IMR-90 (cell line): Measurements from ENCODE around the gene TAS2R19. TPM values are rescaled to one million over a fixed set of nuclear protein-coding genes. Genes with fewer than 3 reads are reported as not detected.

Experiments
- ATAC-seq: fragments of 200-7000 bp; cut with Tn5 transposase; 2 replicates; pipeline ENCODE4 v1.9.1; 2020; ENCODE audit warnings: low read depth, mild to moderate bottlenecking, moderate library complexity
- BruUV-seq: library from RNA; stranded (reverse); fragments of 400-500 nt; replicated peaks from 2 replicates; lab custom pipeline; 2021; lab: Mats Ljungman, UMichigan
- CTCF ChIA-PET: fragments of 300-600 bp; formaldehyde crosslinking; extraction: SDS; loops from one replicate; lab custom pipeline; 2021; ENCODE audit warnings: antibody characterized with exemption; lab: Yijun Ruan, JAX
- POLR2A ChIA-PET: fragments of 300-600 bp; sonication (Branson Sonifier 250); formaldehyde crosslinking; loops from one replicate; lab custom pipeline; 2022; ENCODE audit warnings: antibody characterized with exemption; ENCODE audit not compliant: unreplicated experiment; lab: Charles Lee
- DNase-seq: peaks from one replicate; pipeline ENCODE4 v3.0.0; 2013
- H2AFZ ChIP-seq: replicated peaks from 2 replicates; pipeline ENCODE3; 2013; ENCODE audit warnings: low read length, mild to moderate bottlenecking; ENCODE audit not compliant: poor library complexity
- H2AK5ac ChIP-seq: 2 replicates; pipeline ENCODE4 v1.6.1; 2013; ENCODE audit warnings: low read depth, low read length, inconsistent platforms
- H2AK9ac ChIP-seq: replicated peaks from 2 replicates; pipeline ENCODE3; 2013; ENCODE audit warnings: mild to moderate bottlenecking, low read depth, low read length, moderate library complexity; ENCODE audit not compliant: poor library complexity
- H2BK120ac ChIP-seq: 2 replicates; pipeline ENCODE4 v1.6.1; 2013; ENCODE audit warnings: low read depth, low read length, inconsistent platforms
- H2BK15ac ChIP-seq: 3 replicates; pipeline ENCODE4 v1.6.1; 2013; ENCODE audit warnings: low read depth, low read length, inconsistent platforms
- H2BK20ac ChIP-seq: 2 replicates; pipeline ENCODE4 v1.6.1; 2013; ENCODE audit warnings: low read depth, mild to moderate bottlenecking, inconsistent platforms, low read length, moderate library complexity
- H2BK5ac ChIP-seq: 2 replicates; pipeline ENCODE4 v1.6.1; 2013; ENCODE audit warnings: mild to moderate bottlenecking, low read depth, low read length, inconsistent platforms; ENCODE audit not compliant: poor library complexity, severe bottlenecking
- H3K14ac ChIP-seq: replicated peaks from 2 replicates; pipeline ENCODE4 v1.6.1; 2013; ENCODE audit warnings: low read depth, low read length, inconsistent platforms
- H3K18ac ChIP-seq: 2 replicates; pipeline ENCODE4 v1.6.1; 2013; ENCODE audit warnings: low read depth, low read length, control low read depth
- H3K23ac ChIP-seq: 2 replicates; pipeline ENCODE4 v1.6.1; 2013; ENCODE audit warnings: low read depth, low read length, inconsistent platforms
- H3K27ac ChIP-seq: 2 replicates; pipeline ENCODE4 v1.5.1; 2013; ENCODE audit warnings: mild to moderate bottlenecking, control low read depth, low read length; ENCODE audit not compliant: insufficient read depth
- H3K27me3 ChIP-seq: 2 replicates; pipeline ENCODE4 v1.6.1; 2013; ENCODE audit warnings: low read length; ENCODE audit not compliant: control insufficient read depth, insufficient read depth
- H3K36me3 ChIP-seq: 2 replicates; pipeline ENCODE4 v1.6.1; 2013; ENCODE audit warnings: low read length, mixed read lengths; ENCODE audit not compliant: control insufficient read depth, insufficient read depth
- H3K4ac ChIP-seq: 2 replicates; pipeline ENCODE4 v1.6.1; 2013; ENCODE audit warnings: low read depth, low read length, inconsistent platforms
- H3K4me1 ChIP-seq: 2 replicates; pipeline ENCODE4 v1.6.1; 2013; ENCODE audit warnings: low read length, mixed read lengths; ENCODE audit not compliant: control insufficient read depth, insufficient read depth
- H3K4me2 ChIP-seq: 2 replicates; pipeline ENCODE4 v1.6.1; 2013; ENCODE audit warnings: low read depth, mild to moderate bottlenecking, control low read depth, low read length, moderate library complexity
- H3K4me3 ChIP-seq: 2 replicates; pipeline ENCODE4 v1.5.1; 2013; ENCODE audit warnings: low read depth, mild to moderate bottlenecking, control low read depth, low read length, moderate library complexity; ENCODE audit not compliant: insufficient read depth
- H3K56ac ChIP-seq: 2 replicates; pipeline ENCODE4 v1.6.1; 2013; ENCODE audit warnings: low read length, inconsistent platforms; ENCODE audit not compliant: insufficient read depth; ENCODE audit errors: extremely low read depth
- H3K79me1 ChIP-seq, 2 experiments: 2 replicates each; pipeline ENCODE4 v1.6.1; 2013; ENCODE audit warnings: low read length in 2 of 2, inconsistent platforms in 1 of 2, low read depth in 1 of 2
- H3K9ac ChIP-seq: 2 replicates; pipeline ENCODE4 v1.6.1; 2013; ENCODE audit warnings: low read depth, low read length, control low read depth
- H3K9me1 ChIP-seq: 2 replicates; pipeline ENCODE4 v1.6.1; 2013; ENCODE audit warnings: low read length, inconsistent platforms; ENCODE audit not compliant: insufficient read depth
- H3K9me3 ChIP-seq: 2 replicates; pipeline ENCODE4 v1.6.1; 2013; ENCODE audit warnings: low read length; ENCODE audit not compliant: control insufficient read depth, insufficient read depth
- H4K20me1 ChIP-seq: 2 replicates; pipeline ENCODE4 v1.6.1; 2013; ENCODE audit warnings: low read length, inconsistent platforms; ENCODE audit not compliant: insufficient read depth
- H4K5ac ChIP-seq: 2 replicates; pipeline ENCODE4 v1.6.1; 2013; ENCODE audit warnings: mild to moderate bottlenecking, low read depth, low read length, control low read depth
- H4K8ac ChIP-seq, 2 experiments: 2 replicates each; pipeline ENCODE4 v1.6.1; 2013; ENCODE audit warnings: low read depth in 2 of 2, low read length in 2 of 2, control low read depth in 1 of 2, inconsistent platforms in 1 of 2
- H4K91ac ChIP-seq: 2 replicates; pipeline ENCODE4 v1.6.1; 2013; ENCODE audit warnings: low read depth, low read length, inconsistent platforms; ENCODE audit not compliant: insufficient read depth
- MAZ ChIP-seq: IDR thresholded peaks from 2 replicates; pipeline ENCODE4 v1.6.1; 2012; ENCODE audit warnings: low read depth, mild to moderate bottlenecking, low read length, improper control_type of control experiment, moderate library complexity, borderline replicate concordance
- NFE2L2 ChIP-seq: fragments of 150-350 bp; IDR thresholded peaks from 2 replicates; pipeline ENCODE4 v1.6.1; 2016; ENCODE audit warnings: low read depth, mild to moderate bottlenecking, low read length
- POLR2A ChIP-seq: IDR thresholded peaks from 2 replicates; pipeline ENCODE4 v1.6.1; 2012; ENCODE audit warnings: mild to moderate bottlenecking, low read depth, low read length
- RAD21 ChIP-seq: IDR thresholded peaks from 2 replicates; pipeline ENCODE4 v1.6.1; 2012; ENCODE audit warnings: low read length, improper control_type of control experiment
- WGBS, 2 experiments: methylation state at CpG; one replicate each; pipeline versions ENCODE4 v1.1.5 to v1.1.7; 2013; ENCODE audit warnings: missing lambda C conversion rate in 2 of 2; ENCODE audit not compliant: insufficient read length in 1 of 2; ENCODE audit errors: extremely low coverage in 2 of 2; 5-methylcytosine and 5-hydroxymethylcytosine counted together
- dilution Hi-C: fragments of 300-500 bp; cut with HindIII; formaldehyde crosslinking; loops from one replicate; pipeline ENCODE4 v1.14.3; 2018; ENCODE audit warnings: low sequenced_read_pairs; ENCODE audit not compliant: unreplicated experiment
- in situ Hi-C: fragments of 300-500 bp; cut with MboI; formaldehyde crosslinking; loops from 3 replicates; pipeline ENCODE4 v1.14.3; 2019; ENCODE audit warnings: low sequenced_read_pairs, inconsistent platforms, mixed read lengths
- intact Hi-C: fragments of 100-400 bp; cut with micrococcal nuclease; formaldehyde crosslinking; loops from 2 replicates; pipeline ENCODE4 v1.10.0; 2022
- polyA plus RNA-seq, 3 experiments: library from polyadenylated mRNA; depleted of rRNA; stranded (reverse); fragments of >200 nt; gene quantifications; 2 replicates each; pipeline ENCODE4 v1.2.3, GENCODE V29; 2012; ENCODE audit warnings: low replicate concordance in 1 of 3
- total RNA-seq: library from RNA; depleted of rRNA; stranded (reverse); fragments of >200 nt; gene quantifications from 2 replicates; pipeline ENCODE4 v1.2.3, GENCODE V29; 2012; rRNA removed

The TAS2R19 gene
- total and polyA plus RNA-seq, 2 of the 4 experiments (the other 2 are of a cell fraction), result 0.24 to 5.0 TPM

DNA sequence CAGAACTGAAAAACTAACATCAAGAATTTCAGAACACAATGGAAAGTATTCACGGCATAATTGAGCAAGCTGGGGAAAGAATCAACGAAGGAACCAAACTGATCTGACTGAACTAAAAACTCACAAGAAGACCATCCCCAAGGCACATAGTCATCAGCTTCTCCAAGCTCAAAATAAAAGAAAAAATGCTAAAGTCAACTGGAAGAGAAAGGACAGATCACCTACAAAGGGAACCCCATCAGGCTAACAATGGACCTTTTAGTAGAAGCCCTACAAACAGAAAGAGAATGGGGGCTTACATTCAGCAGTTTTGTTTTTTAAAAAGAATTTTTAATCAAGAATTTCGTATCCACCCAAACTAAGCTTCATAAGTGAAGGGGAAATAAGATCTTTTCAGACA, 47.5 kb downstream of the TAS2R19 start:
- Histone ChIP-seq H2BK5ac (no peak overlapping the region), H2AK9ac (no peak overlapping the region), H3K27ac (no peak overlapping the region), H2AK5ac (no peak overlapping the region), H3K27me3 (no peaks in the 10 kb centered on the region), H3K36me3 (no peaks in the 10 kb centered on the region), H3K9me3 (no peaks in the 10 kb centered on the region), H3K56ac (no peak overlapping the region), H3K4me1 (no peaks in the 10 kb centered on the region), H4K20me1 (no peaks in the 10 kb centered on the region; the same call in 1 of the 2 replicates), H3K9me1 (no peaks in the 10 kb centered on the region), H2BK120ac (no peak overlapping the region), H2BK20ac (no peak overlapping the region), H3K23ac (no peak overlapping the region), H2BK15ac (no peak overlapping the region), H3K14ac (no peak overlapping the region), H3K4me3 (no peak overlapping the region), H3K18ac (no peak overlapping the region), H4K5ac (no peak overlapping the region), H3K9ac (no peak overlapping the region), H3K4ac (no peak overlapping the region), H3K79me1 (peaks cover 3 to 11% of the 10 kb centered on the region in 2 experiments; a peak in 3 of 4 replicates), H3K4me2 (no peak overlapping the region), H4K91ac (no peak overlapping the region), H2AFZ (no peak overlapping the region), H4K8ac (no peak overlapping the region)
- TF ChIP-seq POLR2A, result no peak
- no peak for TF ChIP-seq NFE2L2
- no peak for TF ChIP-seq RAD21
- TF ChIP-seq MAZ, result no peak
- ATAC-seq, result no peak
- in situ Hi-C loops, result no loop called here
- ChIA-PET CTCF (no interaction called here), POLR2A (no interaction called here)
- intact Hi-C loops, result no loop called here
- dilution Hi-C loops, result no loop called here
- no CpG with 5 or more reads among the region's 3 CpGs for WGBS, 2 experiments
- DNase-seq, result no peak
- no TSS peak for BruUV-seq

Other genes with a start within 250 kb of the TAS2R19 start
- not detected in 2 replicates for gene TAS2R7, start 220.0 kb downstream of the TAS2R19 start, total RNA-seq
- not detected in 2 replicates for gene TAS2R7, start 220.0 kb downstream of the TAS2R19 start, polyA plus RNA-seq (2012; rRNA removed)
- not detected in 2 replicates for gene TAS2R8, start 215.3 kb downstream of the TAS2R19 start, total RNA-seq
- not detected in 2 replicates for gene TAS2R8, start 215.3 kb downstream of the TAS2R19 start, polyA plus RNA-seq (2012; rRNA removed)
- under 0.01 TPM in 1 of 2 replicates, not detected in the other for gene TAS2R9, start 212.5 kb downstream of the TAS2R19 start, total RNA-seq
- gene TAS2R9, start 212.5 kb downstream of the TAS2R19 start, polyA plus RNA-seq (2012; rRNA removed), result not detected in 2 replicates
- 0.36 and 1.1 TPM in 2 replicates for gene TAS2R10, start 196.3 kb downstream of the TAS2R19 start, total RNA-seq
- 0.07 TPM in 1 of 2 replicates, not detected in the other for gene TAS2R10, start 196.3 kb downstream of the TAS2R19 start, polyA plus RNA-seq (2012; rRNA removed)
- gene PRR4, start 173.1 kb downstream of the TAS2R19 start, total RNA-seq, result 0.72 and 0.83 TPM in 2 replicates
- gene PRR4, start 173.1 kb downstream of the TAS2R19 start, polyA plus RNA-seq (2012; rRNA removed), result 1.7 and 1.9 TPM in 2 replicates
- 16.7 and 18.8 TPM in 2 replicates for gene PRH1, start 138.4 kb downstream of the TAS2R19 start, total RNA-seq
- 2.3 and 3.0 TPM in 2 replicates for gene PRH1, start 138.4 kb downstream of the TAS2R19 start, polyA plus RNA-seq (2012; rRNA removed)
- 0.90 and 1.4 TPM in 2 replicates for gene TAS2R13, start 113.1 kb downstream of the TAS2R19 start, total RNA-seq
- 0.03 TPM in 1 of 2 replicates, not detected in the other for gene TAS2R13, start 113.1 kb downstream of the TAS2R19 start, polyA plus RNA-seq (2012; rRNA removed)
- 0.28 TPM in 1 of 2 replicates, not detected in the other for gene PRH2, start 93.4 kb downstream of the TAS2R19 start, total RNA-seq
- 0.34 TPM in 1 of 2 replicates, not detected in the other for gene PRH2, start 93.4 kb downstream of the TAS2R19 start, polyA plus RNA-seq (2012; rRNA removed)
- 2.0 and 3.9 TPM in 2 replicates for gene TAS2R14, start 83.4 kb downstream of the TAS2R19 start, total RNA-seq
- 1.1 and 1.6 TPM in 2 replicates for gene TAS2R14, start 83.4 kb downstream of the TAS2R19 start, polyA plus RNA-seq (2012; rRNA removed)
- 2.3 and 4.4 TPM in 2 replicates for gene TAS2R50, start 35.7 kb downstream of the TAS2R19 start, total RNA-seq
- gene TAS2R50, start 35.7 kb downstream of the TAS2R19 start, polyA plus RNA-seq (2012; rRNA removed), result not detected in 2 replicates
- gene TAS2R20, start 24.3 kb downstream of the TAS2R19 start, total RNA-seq, result 3.4 and 3.9 TPM in 2 replicates
- 0.24 and 0.36 TPM in 2 replicates for gene TAS2R20, start 24.3 kb downstream of the TAS2R19 start, polyA plus RNA-seq (2012; rRNA removed)
- gene TAS2R31, start 8.8 kb upstream of the TAS2R19 start, total RNA-seq, result 4.3 and 8.6 TPM in 2 replicates
- gene TAS2R31, start 8.8 kb upstream of the TAS2R19 start, polyA plus RNA-seq (2012; rRNA removed), result 0.10 and 0.24 TPM in 2 replicates
- 3.3 and 4.7 TPM in 2 replicates for gene TAS2R46, start 39.7 kb upstream of the TAS2R19 start, total RNA-seq
- 0.09 TPM in 1 of 2 replicates, not detected in the other for gene TAS2R46, start 39.7 kb upstream of the TAS2R19 start, polyA plus RNA-seq (2012; rRNA removed)
- 0.90 and 1.9 TPM in 2 replicates for gene TAS2R43, start 69.7 kb upstream of the TAS2R19 start, total RNA-seq
- not detected in 2 replicates for gene TAS2R43, start 69.7 kb upstream of the TAS2R19 start, polyA plus RNA-seq (2012; rRNA removed)
- gene TAS2R30, start 112.0 kb upstream of the TAS2R19 start, total RNA-seq, result 5.0 and 7.2 TPM in 2 replicates
- 0.03 TPM in 1 of 2 replicates, not detected in the other for gene TAS2R30, start 112.0 kb upstream of the TAS2R19 start, polyA plus RNA-seq (2012; rRNA removed)
- gene SMIM10L1, start 148.6 kb upstream of the TAS2R19 start, total RNA-seq, result 2.7 and 4.7 TPM in 2 replicates
- gene SMIM10L1, start 148.6 kb upstream of the TAS2R19 start, polyA plus RNA-seq (2012; rRNA removed), result 4.5 and 5.3 TPM in 2 replicates
- gene TAS2R42, start 164.3 kb upstream of the TAS2R19 start, total RNA-seq, result not detected in 2 replicates
- not detected in 2 replicates for gene TAS2R42, start 164.3 kb upstream of the TAS2R19 start, polyA plus RNA-seq (2012; rRNA removed)
- not detected in 2 replicates for gene PRB3, start 247.1 kb upstream of the TAS2R19 start, total RNA-seq
- gene PRB3, start 247.1 kb upstream of the TAS2R19 start, polyA plus RNA-seq (2012; rRNA removed), result not detected in 2 replicates